GM21619 (cell line): ENCODE measurements around the gene TMEM9.
"Not testable (repeated sequence)": the region's sequence is repeated elsewhere in the genome, so short reads cannot be mapped to it uniquely, and the experiment has no call there.

ENCODE experiments used
- ATAC-seq: cut with Tn5 transposase; IDR thresholded peaks from one replicate; pipeline ENCODE4 v1.9.1; 2021; ENCODE audit not compliant: unreplicated experiment

TMEM9 gene

GRCh38 chr1:201175820-201176500 lies 21.7 kb upstream of the TMEM9 start:
- ATAC-seq = no peak

DNA sequence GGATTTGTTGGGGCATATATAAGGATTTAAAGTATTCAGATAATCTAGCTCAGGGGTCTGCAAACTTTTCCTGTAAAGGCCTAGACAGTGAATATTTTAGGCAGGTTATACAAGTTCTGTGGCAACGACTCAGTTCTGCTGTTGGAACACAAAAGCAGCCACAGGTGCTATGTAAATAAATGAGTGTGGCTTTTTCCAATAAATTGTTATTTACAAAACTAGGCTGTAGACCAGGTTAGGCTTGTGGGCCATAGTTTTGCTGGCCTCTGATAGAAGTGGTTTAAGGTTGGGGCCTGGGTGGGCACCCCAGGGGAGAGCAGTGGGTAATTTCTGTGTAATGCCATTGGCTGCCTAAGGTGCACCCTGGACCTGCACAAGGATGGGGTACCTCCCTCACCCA lies 19.5 kb upstream of the TMEM9 start:
- ATAC-seq = no peak

DNA sequence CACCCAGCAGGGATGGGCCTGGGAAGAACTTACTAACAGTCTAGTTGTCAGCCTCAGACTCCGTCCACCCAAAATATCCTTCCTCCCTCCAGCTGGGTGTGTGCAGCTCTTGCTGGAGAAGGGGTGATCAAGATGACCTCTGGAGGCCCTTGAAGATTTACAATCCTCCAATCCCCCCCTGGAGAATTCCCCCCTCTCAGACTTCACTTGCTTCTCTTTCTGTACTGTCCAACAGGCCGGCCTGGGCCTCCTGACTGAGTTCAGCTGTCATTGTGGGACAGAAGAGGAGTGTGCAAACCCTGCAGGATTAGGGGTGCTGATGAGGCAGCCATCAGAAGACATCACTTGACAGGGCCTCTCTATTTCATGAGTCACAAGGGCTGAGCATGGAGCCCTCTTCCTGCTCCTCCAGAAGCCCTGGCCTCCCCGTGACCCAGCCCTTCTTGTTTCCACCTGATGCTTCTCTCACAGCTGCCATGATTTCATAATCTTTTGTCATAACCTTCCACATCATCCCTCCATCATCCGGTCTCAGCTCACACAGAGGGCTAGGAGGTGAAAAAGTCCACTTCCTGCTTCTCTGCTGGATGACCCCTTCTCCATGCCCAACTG lies 18.8 kb upstream of the TMEM9 start:
- ATAC-seq = no peak

- ATAC-seq = no peak
Measured at GRCh38 chr1:201172326-201172725, 18.1 kb upstream of the TMEM9 start.

DNA sequence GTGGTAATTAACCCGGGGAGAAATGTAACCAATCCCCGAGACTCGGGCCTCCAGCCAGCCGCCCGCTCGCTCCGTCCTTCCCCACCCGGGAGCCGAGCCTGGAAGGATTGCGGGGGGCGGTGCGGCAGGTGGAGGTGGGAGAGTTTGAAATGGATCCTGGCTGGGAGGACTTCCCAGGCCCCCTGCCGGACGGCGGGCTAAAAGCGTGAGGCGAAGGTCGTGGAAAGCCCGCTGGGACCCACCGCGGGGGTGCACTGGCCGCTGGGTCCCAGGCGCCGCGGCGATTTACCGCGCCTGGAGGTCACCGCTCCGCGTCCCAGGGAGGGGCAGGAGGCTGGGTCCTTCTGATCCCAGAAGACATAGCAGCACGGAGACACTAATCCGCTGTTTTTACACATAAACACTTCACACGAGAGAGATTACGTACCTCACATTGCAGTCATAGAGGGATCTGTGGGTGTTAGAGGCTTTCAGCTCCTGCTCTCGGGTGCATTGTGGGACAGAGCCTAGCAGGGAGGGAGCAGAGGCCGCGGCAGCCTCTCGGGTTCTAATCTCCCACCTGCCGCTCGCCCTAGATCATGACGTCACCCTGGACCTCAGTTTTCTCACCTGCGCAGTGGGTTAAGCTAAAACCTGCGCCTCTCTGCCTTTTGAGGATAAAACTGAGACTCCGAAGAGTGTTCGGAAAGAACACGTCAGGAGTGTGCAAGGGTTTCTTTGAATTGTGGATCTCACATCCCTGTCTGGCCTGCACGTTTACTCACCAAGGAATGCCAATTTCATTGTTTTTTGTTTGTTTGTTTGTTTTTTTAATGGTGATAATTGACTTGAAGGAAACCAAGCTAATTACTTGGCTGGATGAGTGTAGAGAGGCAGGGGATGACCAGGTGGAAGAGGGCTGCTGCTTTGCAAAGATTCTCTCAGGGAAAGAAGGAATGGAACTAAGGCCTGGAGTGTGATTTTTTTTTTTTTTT lies 17.1 kb upstream of the TMEM9 start:
- peak; percentile 29 for ATAC-seq

DNA sequence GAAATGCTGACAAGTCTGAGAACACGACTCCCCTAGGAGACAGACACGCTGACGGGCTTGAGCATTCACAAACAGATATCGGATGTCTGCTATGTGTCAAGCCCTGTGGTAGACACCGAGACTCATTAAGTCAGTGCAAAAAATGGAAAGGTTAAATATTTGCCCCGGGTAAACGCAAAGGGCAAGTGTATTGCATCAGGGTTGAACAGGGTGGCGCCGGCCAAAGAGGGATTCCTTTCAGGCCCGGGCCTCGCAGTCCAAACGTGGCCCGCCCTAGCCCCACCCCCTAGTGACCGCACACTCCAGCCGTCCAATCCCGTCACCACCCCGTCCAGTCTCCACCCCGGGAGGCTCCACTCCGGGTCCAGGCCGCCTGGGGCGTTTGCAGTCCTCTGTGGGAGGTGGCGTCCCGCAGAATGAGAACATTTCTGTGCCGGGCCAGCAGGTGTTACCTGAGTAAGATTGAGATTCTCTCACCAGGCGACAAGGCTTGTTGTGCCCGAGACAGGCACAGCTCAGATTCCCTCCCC lies 16.3 kb upstream of the TMEM9 start:
- peak; percentile 93 for ATAC-seq

DNA sequence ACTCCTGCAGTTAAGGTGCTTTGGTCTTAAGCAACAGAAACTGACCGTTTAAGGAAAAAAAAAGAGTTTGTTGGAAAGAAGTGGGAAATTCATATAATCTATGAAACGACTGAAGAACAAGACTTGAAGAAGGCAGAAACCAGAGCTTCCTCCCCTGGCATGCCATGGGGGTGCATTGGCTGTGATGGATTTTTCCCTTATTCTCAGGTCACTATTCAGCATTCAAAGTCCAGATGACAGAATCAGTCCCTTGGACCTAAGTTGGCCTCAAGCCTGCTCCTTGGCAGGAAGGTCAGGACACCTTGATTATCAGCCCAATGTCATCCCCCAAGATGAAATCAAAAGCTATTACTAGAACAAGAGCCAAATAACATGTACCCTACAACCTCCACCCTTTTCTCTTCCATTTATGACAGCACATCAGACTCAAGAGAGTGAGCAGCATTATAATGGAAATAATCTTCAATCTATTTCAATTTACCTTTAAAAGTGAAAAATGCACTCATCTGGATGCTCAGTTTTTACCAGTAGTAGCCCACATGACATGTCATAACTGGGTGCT lies 15.8 kb upstream of the TMEM9 start:
- ATAC-seq = no peak

GRCh38 chr1:201169203-201169602 lies 14.9 kb upstream of the TMEM9 start:
- ATAC-seq = no peak

- ATAC-seq = no peak
Measured at GRCh38 chr1:201167041-201167991, 13.0 kb upstream of the TMEM9 start.

- ATAC-seq = no peak
Measured at GRCh38 chr1:201164645-201165044, 10.4 kb upstream of the TMEM9 start.

DNA sequence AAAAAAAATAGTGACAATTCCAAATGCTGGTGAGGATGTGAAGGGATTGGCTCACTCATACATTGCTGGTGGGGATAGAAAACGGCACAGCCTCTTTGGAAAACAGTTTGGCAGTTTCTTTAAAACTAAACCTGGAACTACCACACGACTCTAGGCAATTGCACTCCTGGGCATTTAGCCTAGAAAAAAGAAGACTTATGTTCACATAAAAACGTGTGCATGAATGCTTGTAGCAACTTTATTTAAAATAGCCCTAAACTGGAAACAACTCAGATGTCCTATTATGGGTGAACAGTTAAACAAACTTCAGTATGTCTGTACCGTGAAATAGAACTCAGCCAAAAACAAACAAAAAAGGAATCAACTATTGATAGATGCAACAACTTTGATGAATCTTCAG lies 9.4 kb upstream of the TMEM9 start:
- no peak for ATAC-seq

DNA sequence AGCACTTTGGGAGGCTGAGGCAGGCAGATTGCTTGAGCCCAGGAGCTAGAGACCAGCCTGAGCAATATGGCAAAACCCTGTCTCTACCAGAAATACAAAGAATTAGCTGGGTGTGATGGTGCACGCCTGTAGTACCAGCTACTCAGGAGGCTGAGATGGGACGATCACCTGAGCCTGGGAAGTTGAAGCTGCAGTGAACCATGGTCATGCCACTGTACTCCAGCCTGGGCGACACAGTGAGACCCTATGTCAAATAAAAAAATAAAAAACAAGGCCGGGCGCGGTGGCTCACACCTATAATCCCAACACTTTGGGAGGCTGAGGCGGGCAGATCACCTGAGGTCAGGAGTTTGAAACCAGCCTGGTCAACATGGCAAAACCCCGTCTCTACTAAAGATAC lies 8.8 kb upstream of the TMEM9 start:
- ATAC-seq = not testable (repeated sequence)

- ATAC-seq = no peak
Measured at GRCh38 chr1:201157949-201158348, 3.7 kb upstream of the TMEM9 start.

- no peak for ATAC-seq
Measured at GRCh38 chr1:201156819-201157218, 2.5 kb upstream of the TMEM9 start.

GRCh38 chr1:201156346-201156745 lies 2.1 kb upstream of the TMEM9 start:
- no peak for ATAC-seq

DNA sequence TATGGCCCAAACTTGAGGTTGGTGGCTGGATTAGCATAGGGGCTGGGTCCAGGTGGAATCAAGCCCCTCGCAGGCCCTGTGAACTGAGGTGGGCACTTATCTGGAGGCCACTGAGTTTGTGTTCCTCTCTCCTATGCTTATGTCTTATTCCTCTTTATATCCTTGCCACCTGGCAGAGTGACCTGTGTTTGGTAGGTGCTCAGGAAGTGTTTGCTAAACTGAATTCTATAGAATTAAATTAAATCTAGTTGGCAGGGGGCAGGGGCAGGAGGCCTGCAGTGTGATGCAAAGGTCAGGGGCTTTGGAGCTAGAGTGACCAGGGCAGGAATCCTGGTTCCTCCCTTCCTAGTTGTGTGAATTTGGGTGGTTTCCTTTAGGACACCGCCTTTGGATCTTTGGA lies 1.1 kb upstream of the TMEM9 start:
- no peak for ATAC-seq

- ATAC-seq = peak; percentile 72
Measured at GRCh38 chr1:201153474-201154388, 543 bp downstream of the TMEM9 start.

GRCh38 chr1:201149400-201149799 lies 4.9 kb downstream of the TMEM9 start:
- no peak for ATAC-seq

DNA sequence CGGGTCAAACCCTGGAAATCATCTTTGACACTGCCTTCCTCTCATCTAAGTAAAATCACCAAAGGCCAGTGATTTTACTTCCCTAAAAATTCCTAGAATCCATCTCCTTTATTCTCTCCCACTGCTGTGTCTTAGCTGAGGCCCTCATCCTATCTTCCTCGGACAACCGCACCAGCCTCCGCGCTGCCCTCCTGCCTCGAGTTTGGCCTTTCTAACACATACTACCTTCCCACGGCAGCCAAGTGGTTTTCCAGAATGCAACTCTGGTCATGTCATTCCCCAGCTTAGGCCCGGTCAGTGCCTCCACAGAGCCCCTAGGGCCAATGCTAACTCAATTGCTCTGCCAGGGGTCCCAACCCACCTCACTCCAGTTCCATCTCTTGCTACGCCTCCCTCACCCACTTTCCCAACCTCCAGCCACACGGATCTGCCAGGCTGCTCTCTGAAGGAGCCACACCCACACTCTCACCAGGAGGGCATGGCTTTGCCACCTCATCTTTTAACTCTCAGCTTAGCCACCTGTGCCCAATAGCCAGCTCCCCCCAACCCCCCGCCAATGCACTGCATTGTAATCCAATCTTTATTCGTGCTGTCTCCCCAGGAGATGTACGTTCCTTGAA lies 6.8 kb downstream of the TMEM9 start:
- ATAC-seq = no peak
